Activated T-cell treated with anti-CD3 and anti-CD28 coated beads, Interleukin-2, amount 50 U/mL, for 72 hours (primary cell): ENCODE data around the gene GAS7. TPM values are rescaled to one million over a fixed set of nuclear protein-coding genes. Genes with fewer than 3 reads are reported as not detected.
"Not testable (repeated sequence)": the region's sequence is repeated elsewhere in the genome, so short reads cannot be mapped to it uniquely, and the experiment has no call there.

Experiments used
- ATAC-seq, 2 donors: fragments of 150-1000 bp; cut with Tn5 transposase; replicated peaks in 1 of 2; 2 replicates each; pipeline ENCODE4 v1.10.0; 2021; ENCODE audit warnings: moderate library complexity in 2 of 2, mild to moderate bottlenecking in 1 of 2
- DNase-seq, 2 donors: peaks; one replicate each; pipeline ENCODE4 v3.0.0; 2021 to 2022; ENCODE audit warnings: mixed read lengths in 1 of 2
- H3K27ac Mint-ChIP-seq: one replicate; pipeline ENCODE4 v1.8.0; 2022; ENCODE audit warnings: mild to moderate bottlenecking, moderate library complexity, mixed read lengths
- H3K27me3 Mint-ChIP-seq: one replicate; pipeline ENCODE4 v1.8.0; 2022; ENCODE audit warnings: low read depth, mixed read lengths
- H3K36me3 Mint-ChIP-seq, 2 donors: one replicate each; pipeline ENCODE4 v1.8.0; 2022; ENCODE audit warnings: mixed read lengths in 2 of 2, mild to moderate bottlenecking in 1 of 2; ENCODE audit not compliant: insufficient read depth in 2 of 2
- H3K4me1 Mint-ChIP-seq: one replicate; pipeline ENCODE4 v1.8.0; 2022; ENCODE audit warnings: low read depth, mixed read lengths
- H3K4me3 Mint-ChIP-seq, 2 donors: one replicate each; pipeline ENCODE4 v1.8.0; 2022; ENCODE audit warnings: mild to moderate bottlenecking in 2 of 2, mixed read lengths in 2 of 2, moderate library complexity in 2 of 2
- H3K9me3 Mint-ChIP-seq, 2 donors: one replicate each; pipeline ENCODE4 v1.8.0; 2022; ENCODE audit warnings: mixed read lengths in 2 of 2
- total RNA-seq, 2 donors: library from RNA; stranded (reverse); gene quantifications; one replicate each; pipeline ENCODE4 v1.2.3, GENCODE V29; 2022

GAS7 gene
- total RNA-seq, 2 donors from 2014 or later: 0.72 to 1.3 TPM

- no peaks in the 10 kb centered on the region for H3K9me3 Mint-ChIP-seq
- ATAC-seq (no peak), DNase-seq (no peak)
- no peak overlapping the region for H3K27ac Mint-ChIP-seq
- no peaks in the 10 kb centered on the region for H3K4me1 Mint-ChIP-seq
- no peak overlapping the region for H3K4me3 Mint-ChIP-seq
- H3K27me3 Mint-ChIP-seq: no peaks in the 10 kb centered on the region
- no peaks in the 10 kb centered on the region for H3K36me3 Mint-ChIP-seq
Observed at GRCh38 chr17:10029129-10029528, 169.3 kb downstream of the GAS7 start.

- Mint-ChIP-seq H3K4me1 (no peaks in the 10 kb centered on the region), H3K27ac (no peak overlapping the region)
Observed at GRCh38 chr17:10025976-10026901, 172.2 kb downstream of the GAS7 start.

GRCh38 chr17:10025224-10025623, 173.2 kb downstream of the GAS7 start:
- H3K27ac Mint-ChIP-seq: no peak overlapping the region
- no peaks in the 10 kb centered on the region for H3K9me3 Mint-ChIP-seq
- no peak for ATAC-seq
- H3K4me1 Mint-ChIP-seq: no peaks in the 10 kb centered on the region
- no peak for DNase-seq
- H3K4me3 Mint-ChIP-seq: no peak overlapping the region
- no peaks in the 10 kb centered on the region for H3K36me3 Mint-ChIP-seq
- no peaks in the 10 kb centered on the region for H3K27me3 Mint-ChIP-seq

More at GRCh38 chr17:10025976-10026901, 172.2 kb downstream of the GAS7 start:
- Mint-ChIP-seq H3K9me3 (no peaks in the 10 kb centered on the region), H3K27me3 (no peaks in the 10 kb centered on the region), H3K36me3 (no peaks in the 10 kb centered on the region), H3K4me3 (no peak overlapping the region)
- DNase-seq (no peak), ATAC-seq (no peak)

GRCh38 chr17:10022416-10022815, 176.0 kb downstream of the GAS7 start:
- ATAC-seq (no peak), DNase-seq (no peak)
- Mint-ChIP-seq H3K27me3 (no peaks in the 10 kb centered on the region), H3K4me1 (no peaks in the 10 kb centered on the region), H3K4me3 (no peak overlapping the region), H3K36me3 (no peaks in the 10 kb centered on the region), H3K9me3 (no peaks in the 10 kb centered on the region), H3K27ac (no peak overlapping the region)

- Mint-ChIP-seq H3K36me3 (no peaks in the 10 kb centered on the region), H3K9me3 (no peaks in the 10 kb centered on the region), H3K4me1 (no peaks in the 10 kb centered on the region), H3K27me3 (no peaks in the 10 kb centered on the region), H3K4me3 (no peak overlapping the region), H3K27ac (no peak overlapping the region)
- DNase-seq (no peak), ATAC-seq (no peak)
Observed at GRCh38 chr17:10021272-10021984, 177.0 kb downstream of the GAS7 start.

GRCh38 chr17:10019941-10020451, 178.4 kb downstream of the GAS7 start:
- Mint-ChIP-seq H3K27me3 (no peaks in the 10 kb centered on the region), H3K4me1 (no peaks in the 10 kb centered on the region), H3K27ac (no peak overlapping the region), H3K36me3 (no peaks in the 10 kb centered on the region), H3K9me3 (no peaks in the 10 kb centered on the region), H3K4me3 (no peak overlapping the region)
- ATAC-seq: no peak
- no peak for DNase-seq

GRCh38 chr17:10018461-10018891, 179.9 kb downstream of the GAS7 start:
- Mint-ChIP-seq H3K27ac (no peak overlapping the region), H3K9me3 (no peaks in the 10 kb centered on the region), H3K4me1 (no peaks in the 10 kb centered on the region), H3K27me3 (no peaks in the 10 kb centered on the region), H3K4me3 (no peak overlapping the region), H3K36me3 (no peaks in the 10 kb centered on the region)
- ATAC-seq (no peak), DNase-seq (no peak)

GRCh38 chr17:10016958-10017570, 181.3 kb downstream of the GAS7 start:
- not testable (repeated sequence) for H3K4me3 Mint-ChIP-seq, H3K9me3 Mint-ChIP-seq, H3K4me1 Mint-ChIP-seq, H3K27ac Mint-ChIP-seq, H3K36me3 Mint-ChIP-seq, ATAC-seq, DNase-seq, H3K27me3 Mint-ChIP-seq

- Mint-ChIP-seq H3K4me1 (no peaks in the 10 kb centered on the region), H3K4me3 (no peak overlapping the region), H3K36me3 (no peaks in the 10 kb centered on the region), H3K27me3 (no peaks in the 10 kb centered on the region), H3K9me3 (no peaks in the 10 kb centered on the region), H3K27ac (no peak overlapping the region)
- DNase-seq (no peak), ATAC-seq (no peak)
Observed at GRCh38 chr17:10013365-10014112, 184.9 kb downstream of the GAS7 start.

- H3K27ac Mint-ChIP-seq: no peak overlapping the region
- H3K36me3 Mint-ChIP-seq: no peaks in the 10 kb centered on the region
- ATAC-seq (no peak), DNase-seq (no peak)
- no peaks in the 10 kb centered on the region for H3K4me1 Mint-ChIP-seq
- H3K9me3 Mint-ChIP-seq: no peaks in the 10 kb centered on the region
- H3K27me3 Mint-ChIP-seq: no peaks in the 10 kb centered on the region
- H3K4me3 Mint-ChIP-seq: no peak overlapping the region
Observed at GRCh38 chr17:10010752-10011151, 187.7 kb downstream of the GAS7 start.

- Mint-ChIP-seq H3K4me1 (no peaks in the 10 kb centered on the region), H3K36me3 (no peaks in the 10 kb centered on the region), H3K27me3 (no peaks in the 10 kb centered on the region), H3K27ac (no peak overlapping the region), H3K9me3 (peaks cover 0 to 2% of the 10 kb centered on the region in 2 donors), H3K4me3 (no peak overlapping the region)
- ATAC-seq (no peak), DNase-seq (no peak)
Observed at GRCh38 chr17:10003705-10004104, 194.7 kb downstream of the GAS7 start.

GRCh38 chr17:10002567-10003360, 195.6 kb downstream of the GAS7 start:
- H3K27me3 Mint-ChIP-seq, H3K27ac Mint-ChIP-seq, DNase-seq, H3K9me3 Mint-ChIP-seq, H3K4me1 Mint-ChIP-seq, ATAC-seq, H3K36me3 Mint-ChIP-seq, H3K4me3 Mint-ChIP-seq: not testable (repeated sequence)
